22Rv1 (cell line): ENCODE results near the gene HES1.

Experiments
- ZFX ChIP-seq: fragments of 450-650 bp; IDR thresholded peaks from 2 replicates; pipeline ENCODE4 v1.6.1; 2017; ENCODE audit warnings: antibody characterized with exemption, borderline replicate concordance
- TF ChIP-seq, protein P1 (sequence below): fragments of 450-650 bp; IDR thresholded peaks from 2 replicates; pipeline ENCODE4 v1.5.1; 2017; ENCODE audit warnings: mild to moderate bottlenecking

DNA sequence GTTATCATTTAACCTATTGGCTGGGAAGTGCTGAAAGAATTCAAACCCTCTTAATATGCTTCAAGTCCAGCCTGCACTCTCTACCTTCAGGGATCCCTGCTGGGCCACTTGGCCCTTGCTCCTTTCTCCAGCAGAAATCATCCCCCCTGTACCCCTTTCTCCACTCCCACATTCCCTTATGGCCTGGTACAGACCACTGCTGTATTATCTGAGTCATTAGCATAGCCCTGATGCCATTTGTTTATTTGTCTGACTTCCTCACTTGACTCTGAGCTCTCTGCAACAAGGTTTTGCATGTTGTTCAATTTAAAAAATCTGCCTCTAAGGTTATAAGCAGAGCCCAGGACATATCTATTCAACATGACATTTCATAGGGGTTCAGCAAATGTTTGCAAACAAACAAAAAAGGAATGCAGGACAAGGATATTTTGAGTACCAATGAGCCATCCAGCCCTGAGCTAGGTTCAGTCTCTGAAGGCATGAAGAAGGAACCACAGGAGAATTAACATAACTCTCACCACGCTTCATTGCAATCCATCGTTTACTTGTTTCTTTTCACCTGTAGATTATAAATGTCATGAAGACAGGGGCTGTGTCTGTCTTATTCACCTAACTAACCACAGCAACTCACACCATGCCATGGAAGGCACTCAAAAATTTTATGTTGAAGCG, 26.6 kb upstream of the HES1 start:
- TF ChIP-seq, protein P1, sequence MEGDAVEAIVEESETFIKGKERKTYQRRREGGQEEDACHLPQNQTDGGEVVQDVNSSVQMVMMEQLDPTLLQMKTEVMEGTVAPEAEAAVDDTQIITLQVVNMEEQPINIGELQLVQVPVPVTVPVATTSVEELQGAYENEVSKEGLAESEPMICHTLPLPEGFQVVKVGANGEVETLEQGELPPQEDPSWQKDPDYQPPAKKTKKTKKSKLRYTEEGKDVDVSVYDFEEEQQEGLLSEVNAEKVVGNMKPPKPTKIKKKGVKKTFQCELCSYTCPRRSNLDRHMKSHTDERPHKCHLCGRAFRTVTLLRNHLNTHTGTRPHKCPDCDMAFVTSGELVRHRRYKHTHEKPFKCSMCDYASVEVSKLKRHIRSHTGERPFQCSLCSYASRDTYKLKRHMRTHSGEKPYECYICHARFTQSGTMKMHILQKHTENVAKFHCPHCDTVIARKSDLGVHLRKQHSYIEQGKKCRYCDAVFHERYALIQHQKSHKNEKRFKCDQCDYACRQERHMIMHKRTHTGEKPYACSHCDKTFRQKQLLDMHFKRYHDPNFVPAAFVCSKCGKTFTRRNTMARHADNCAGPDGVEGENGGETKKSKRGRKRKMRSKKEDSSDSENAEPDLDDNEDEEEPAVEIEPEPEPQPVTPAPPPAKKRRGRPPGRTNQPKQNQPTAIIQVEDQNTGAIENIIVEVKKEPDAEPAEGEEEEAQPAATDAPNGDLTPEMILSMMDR = no peak
- TF ChIP-seq ZFX = no peak
